Stomach (tissue), 4 donors: ENCODE measurements around the gene UBTD1.

Source experiments
- CTCF ChIP-seq, 7 experiments: fragments of 450-650 bp in 4 of 7; fragments of 200-600 bp in 3 of 7; sonication (generic) in 3 of 7; IDR thresholded peaks; one replicate each; pipeline ENCODE4 v1.5.1; 2016 to 2019; ENCODE audit warnings: antibody characterized with exemption in 7 of 7, control low read depth in 2 of 7, mild to moderate bottlenecking in 1 of 7
- EP300 ChIP-seq: sonication (generic); formaldehyde crosslinking; IDR thresholded peaks from one replicate; pipeline ENCODE4 v1.6.1; 2017; ENCODE audit warnings: antibody characterized with exemption
- POLR2A ChIP-seq, 4 donors: fragments of 450-650 bp; IDR thresholded peaks; one replicate each; pipeline ENCODE4 v1.6.1; 2016; ENCODE audit warnings: antibody characterized with exemption in 4 of 4, control low read depth in 2 of 4, mild to moderate bottlenecking in 1 of 4, moderate library complexity in 1 of 4

GRCh38 chr10:97532935-97533671 is 34.4 kb downstream of the UBTD1 start:
- TF ChIP-seq CTCF (IDR thresholded peaks at IDR 0.05) (no peak), EP300 (no peak), POLR2A (IDR thresholded peaks at IDR 0.05) (no peak)
